Lung (tissue), 12 donors: ENCODE results near the gene BSN. TPM values are rescaled to one million over a fixed set of nuclear protein-coding genes. Genes with fewer than 3 reads are reported as not detected.
"Not testable (repeated sequence)": the region's sequence is repeated elsewhere in the genome, so short reads cannot be mapped to it uniquely, and the experiment has no call there.

Experiments used
- ATAC-seq: fragments of 200-7000 bp; cut with Tn5 transposase; one replicate; pipeline ENCODE4 v1.9.1; 2020; ENCODE audit warnings: moderate number of reproducible peaks; ENCODE audit not compliant: insufficient read depth, low FRiP score
- DNase-seq, 3 donors: peaks; one replicate each; pipeline ENCODE4 v3.0.0-alpha.2; 2013 to 2017
- H3K27ac ChIP-seq, 2 donors: one replicate each; pipeline ENCODE4 v1.5.1; 2013; ENCODE audit warnings: mild to moderate bottlenecking in 2 of 2, moderate library complexity in 2 of 2, control low read depth in 1 of 2, inconsistent platforms in 1 of 2, low read depth in 1 of 2, low read length in 1 of 2
- H3K27me3 ChIP-seq, 3 donors: one replicate each; pipeline ENCODE4 v1.5.1; 2013; ENCODE audit warnings: low read length in 2 of 3; ENCODE audit not compliant: control insufficient read depth in 3 of 3, insufficient read depth in 3 of 3
- H3K36me3 ChIP-seq, 4 donors: one replicate each; pipeline ENCODE4 v1.5.1; 2013; ENCODE audit warnings: low read length in 4 of 4, mild to moderate bottlenecking in 1 of 4, moderate library complexity in 1 of 4; ENCODE audit not compliant: control insufficient read depth in 4 of 4, insufficient read depth in 4 of 4
- H3K4me1 ChIP-seq, 5 donors: one replicate each; pipeline ENCODE4 v1.5.1; 2013; ENCODE audit warnings: low read length in 5 of 5, mild to moderate bottlenecking in 2 of 5, moderate library complexity in 1 of 5; ENCODE audit not compliant: control insufficient read depth in 5 of 5, insufficient read depth in 5 of 5
- H3K4me3 ChIP-seq: one replicate; pipeline ENCODE4 v1.5.1; 2013; ENCODE audit warnings: mild to moderate bottlenecking, control low read depth, moderate library complexity
- H3K9ac ChIP-seq, 2 donors: one replicate each; pipeline ENCODE4 v1.5.1; 2013; ENCODE audit warnings: low read length in 2 of 2, control low read depth in 1 of 2; ENCODE audit not compliant: insufficient read depth in 1 of 2
- H3K9me3 ChIP-seq, 4 donors: one replicate each; pipeline ENCODE4 v1.5.1; 2013; ENCODE audit warnings: low read length in 3 of 4, mild to moderate bottlenecking in 1 of 4, moderate library complexity in 1 of 4; ENCODE audit not compliant: control insufficient read depth in 4 of 4, insufficient read depth in 3 of 4
- CTCF ChIP-seq: IDR thresholded peaks from 2 replicates; pipeline ENCODE4 v1.5.1; 2012; ENCODE audit warnings: mild to moderate bottlenecking; ENCODE audit errors: control extremely low read depth, extremely low read depth
- WGBS, 2 donors: extraction: QIAGEN DNeasy Blood & Tissue Kit; methylation state at CpG; one replicate each; pipeline ENCODE4 v1.1.7; 2013; 5-methylcytosine and 5-hydroxymethylcytosine counted together
- polyA plus RNA-seq, 2 donors: library from polyadenylated mRNA; stranded (reverse); fragments of 200-250 nt; gene quantifications; one replicate each; pipeline ENCODE4 v1.2.1, GENCODE V29; 2013
- total RNA-seq, 2 donors: library from RNA; depleted of rRNA in 1 of 2; stranded (reverse); fragments of >200 nt in 1 of 2; gene quantifications; one replicate each; pipeline ENCODE4 v1.2.1, GENCODE V29; 2014 to 2021
- donor health status: control.
- donor health status: control.
- donor health status: Bipolar disorder and iron deficiency.
- donor health status: healthy.
- donor health status: DM: yes; HTN: yes; CAD: no.

The BSN gene
- total and polyA plus RNA-seq, 4 donors, result 0.09 to 0.71 (median 0.47) TPM

DNA sequence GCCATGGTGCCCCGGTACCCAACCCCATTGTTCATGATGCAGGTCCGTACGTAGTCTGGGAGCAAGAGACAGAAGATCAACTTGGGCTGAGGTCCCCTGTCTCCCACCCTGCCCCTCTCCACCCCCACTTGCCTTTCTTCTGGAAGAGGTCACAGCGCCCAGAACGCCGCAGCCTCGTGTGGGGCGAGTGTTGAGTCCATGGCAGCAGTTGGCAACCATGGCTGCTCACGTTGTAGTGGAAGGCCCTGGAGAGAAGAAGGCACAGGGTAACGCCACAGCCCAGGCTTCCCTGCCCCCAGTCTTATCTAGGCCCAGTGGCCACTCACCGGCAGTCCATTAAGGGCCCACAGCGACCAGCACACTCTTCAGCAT, 133.1 kb downstream of the BSN start:
- H3K9me3 ChIP-seq, H3K27me3 ChIP-seq, DNase-seq, H3K27ac ChIP-seq, ATAC-seq, H3K9ac ChIP-seq, H3K4me3 ChIP-seq: not testable (repeated sequence)
- H3K36me3 ChIP-seq, result peaks cover 0 to 15% (median 8%) of the 10 kb centered on the region in 4 donors
- 96 to 97% methylated on average over 9 to 12 of the region's 12 CpGs for WGBS, 2 donors
- H3K4me1 ChIP-seq, result peaks cover 0 to 18% (median 6%) of the 10 kb centered on the region in 5 donors

GRCh38 chr3:49688338-49689045, 134.2 kb downstream of the BSN start:
- peaks cover 0 to 18% (median 6%) of the 10 kb centered on the region in 5 donors for H3K4me1 ChIP-seq
- H3K27ac ChIP-seq, result peak overlapping the region in 1 of 2 donors; percentile 72
- not testable (repeated sequence) for DNase-seq, H3K9ac ChIP-seq, ATAC-seq, H3K27me3 ChIP-seq, H3K36me3 ChIP-seq, H3K9me3 ChIP-seq, H3K4me3 ChIP-seq
- 66 to 77% methylated on average over 5 to 7 of the region's 7 CpGs for WGBS, 2 donors

DNA sequence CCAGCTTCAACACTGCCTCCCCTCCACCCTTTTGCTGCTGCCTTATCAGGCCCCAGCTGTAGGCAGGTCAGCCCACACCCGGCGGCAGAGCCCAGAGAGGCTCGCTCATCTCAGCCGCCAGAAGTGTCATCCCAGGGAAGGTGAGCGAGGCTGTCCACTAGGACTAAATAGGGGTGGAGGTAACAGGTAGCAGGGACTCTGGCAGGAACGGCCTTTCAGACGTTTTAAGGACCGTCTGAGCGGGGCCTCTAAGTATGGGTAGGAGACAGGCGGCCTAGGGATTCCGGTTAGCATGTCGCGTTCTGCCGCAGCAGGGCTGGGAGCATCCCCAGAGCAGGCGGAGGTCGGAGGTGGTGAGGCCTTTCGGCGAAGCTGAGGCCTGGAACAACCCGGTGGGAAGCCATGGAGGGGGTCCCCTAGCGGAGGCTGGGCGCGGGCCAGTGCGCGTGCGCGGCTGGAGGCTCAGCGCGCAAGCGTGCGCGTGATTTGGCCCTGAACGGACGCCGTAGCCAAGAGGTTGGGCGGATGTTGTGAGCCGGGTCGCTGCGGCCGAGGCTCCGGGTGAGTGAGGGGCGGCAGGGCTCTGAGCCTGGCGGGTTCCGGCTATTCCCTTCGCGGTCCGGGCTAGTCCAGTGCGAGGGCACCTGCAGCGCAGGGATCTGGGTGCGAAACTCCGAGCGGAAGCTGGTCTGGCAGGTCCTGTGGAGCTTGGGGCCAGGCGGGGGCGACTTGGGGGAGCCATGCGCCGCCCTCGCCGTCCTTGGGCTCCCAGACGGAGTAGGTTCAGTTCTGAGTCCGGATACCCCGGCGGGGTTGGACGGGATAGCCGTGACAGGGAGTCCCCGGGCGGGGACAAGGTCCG, 135.0 kb downstream of the BSN start, which contains the start of the genes MST1 and RNF123:
Gene MST1, minus strand, starts transcription at position 429 of the 862 bp plus-strand sequence. CDS start 783 bp downstream, outside the sequence.
Gene RNF123, plus strand, starts transcription at position 512 of the 862 bp plus-strand sequence. CDS start 1,609 bp downstream, outside the sequence.
- 3% methylated on average over 64 to 66 of the region's 66 CpGs for WGBS, 2 donors
- ATAC-seq (peak; percentile 64), DNase-seq (peak; percentile 94 to 97 (median 95))
- Histone ChIP-seq H3K4me3 (peak within 1 kb of the TSS; percentile 75), H3K36me3 (peaks cover 0 to 1% (median 0%) of the 10 kb centered on the region in 4 donors), H3K4me1 (peaks cover 0 to 18% (median 6%) of the 10 kb centered on the region in 5 donors), H3K27me3 (peaks cover 0 to 3% (median 0%) of the 10 kb centered on the region in 3 donors), H3K9ac (peak within 1 kb of the TSS; percentile 47 to 71), H3K9me3 (no peaks in the 10 kb centered on the region), H3K27ac (peak within 1 kb of the TSS; percentile 72 to 80)
- TF ChIP-seq CTCF, result peak; percentile 0

GRCh38 chr3:49689908-49690624, 135.8 kb downstream of the BSN start:
- H3K4me1 ChIP-seq, result peaks cover 0 to 18% (median 6%) of the 10 kb centered on the region in 5 donors
- H3K9ac ChIP-seq, result peak overlapping the region; percentile 41 to 71
- not testable (repeated sequence) for H3K36me3 ChIP-seq, ATAC-seq, H3K9me3 ChIP-seq, H3K27me3 ChIP-seq, DNase-seq, H3K27ac ChIP-seq
- peak overlapping the region; percentile 75 for H3K4me3 ChIP-seq
- 8 to 9% methylated on average over 16 of the region's 16 CpGs for WGBS, 2 donors

DNA sequence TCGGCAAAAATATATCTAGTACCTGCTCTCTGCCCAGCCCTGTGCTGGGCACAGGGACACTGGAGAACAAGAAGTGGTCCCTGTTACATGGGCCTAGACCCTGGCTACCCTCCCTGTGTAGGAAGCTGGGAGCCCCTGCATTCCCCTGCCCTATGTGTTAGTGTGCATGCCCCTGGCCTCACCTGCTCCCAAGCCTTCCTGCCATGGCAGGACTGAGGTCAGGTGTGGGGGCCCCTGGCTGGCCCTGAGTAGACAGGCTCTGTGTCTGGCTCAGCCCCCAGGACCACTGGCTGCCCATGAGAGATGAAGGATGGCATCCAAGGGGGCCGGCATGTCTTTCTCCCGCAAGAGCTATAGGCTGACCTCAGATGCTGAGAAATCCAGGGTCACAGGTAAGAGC, 136.6 kb downstream of the BSN start:
- not testable (repeated sequence) for H3K9me3 ChIP-seq, ATAC-seq, H3K9ac ChIP-seq, DNase-seq, H3K27ac ChIP-seq, H3K4me3 ChIP-seq, H3K36me3 ChIP-seq, H3K27me3 ChIP-seq
- H3K4me1 ChIP-seq, result peaks cover 0 to 18% (median 6%) of the 10 kb centered on the region in 5 donors
- 93 to 94% methylated on average over 3 of the region's 3 CpGs for WGBS, 2 donors

DNA sequence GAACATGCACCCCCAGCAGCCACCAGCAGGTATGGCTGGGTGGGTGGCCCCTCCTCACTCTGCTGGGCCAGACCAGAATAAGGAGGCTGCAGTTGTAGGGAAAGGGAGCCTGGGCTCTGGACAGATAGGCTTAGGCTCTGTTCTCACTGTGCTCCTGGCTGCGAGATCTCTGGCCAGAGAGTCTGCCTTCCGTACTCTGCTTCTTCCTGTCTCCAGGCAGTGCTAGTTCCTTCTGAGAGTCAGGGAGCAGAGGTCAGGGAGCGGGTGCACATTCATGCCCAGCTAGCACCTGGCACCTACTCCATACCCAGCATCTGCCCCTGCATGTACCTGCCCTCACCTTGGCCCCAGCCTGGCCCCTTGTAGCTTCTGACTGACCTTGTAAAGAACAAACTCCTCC, 137.2 kb downstream of the BSN start:
- DNase-seq, H3K9ac ChIP-seq, ATAC-seq, H3K27ac ChIP-seq, H3K4me3 ChIP-seq, H3K9me3 ChIP-seq, H3K27me3 ChIP-seq, H3K36me3 ChIP-seq: not testable (repeated sequence)
- H3K4me1 ChIP-seq, result peaks cover 0 to 18% (median 6%) of the 10 kb centered on the region in 5 donors
- 87 to 89% methylated on average over 3 of the region's 3 CpGs for WGBS, 2 donors
